PC-9 (cell line): Measurements from ENCODE around the gene CD86. TPM values are rescaled to one million over a fixed set of nuclear protein-coding genes. Genes with fewer than 3 reads are reported as not detected.

Source experiments
- Bru-seq: library from RNA; stranded (reverse); fragments of 400-500 nt; gene quantifications from one replicate; lab custom pipeline; 2021; lab: Mats Ljungman, UMichigan
- BruChase-seq, 2 experiments: library from RNA; stranded (reverse); fragments of 400-500 nt; gene quantifications; one replicate each; lab custom pipeline; 2021; lab: Mats Ljungman, UMichigan
- BruUV-seq: library from RNA; stranded (reverse); fragments of 400-500 nt; replicated peaks from 2 replicates; lab custom pipeline; 2021; lab: Mats Ljungman, UMichigan
- CTCF ChIA-PET: fragments of 300-600 bp; sonication (Branson Sonifier 250); formaldehyde crosslinking; loops from one replicate; lab custom pipeline; 2022; ENCODE audit warnings: antibody characterized with exemption; lab: Charles Lee
- POLR2A ChIA-PET: fragments of 300-600 bp; sonication (Branson Sonifier 250); formaldehyde crosslinking; loops from one replicate; lab custom pipeline; 2022; ENCODE audit warnings: antibody characterized with exemption; ENCODE audit not compliant: unreplicated experiment; lab: Charles Lee
- DNase-seq, 2 experiments: peaks; one replicate each; pipeline versions ENCODE4 v3.0.0 to v3.0.0-alpha.2; 2015 to 2022; ENCODE audit warnings: mixed read lengths in 1 of 2
- H2AFZ ChIP-seq: fragments of 200-600 bp; sonication (generic); 2 replicates; pipeline ENCODE4 v1.8.1; 2017; ENCODE audit warnings: antibody characterized with exemption
- H3F3A ChIP-seq: fragments of 200-600 bp; sonication (generic); 2 replicates; pipeline ENCODE4 v1.8.1; 2017; ENCODE audit warnings: antibody characterized with exemption, mild to moderate bottlenecking, low read depth; ENCODE audit not compliant: insufficient read depth
- H3K27ac ChIP-seq: fragments of 200-600 bp; sonication (generic); 2 replicates; pipeline ENCODE4 v1.6.1; 2016; ENCODE audit warnings: mixed run types
- H3K27me3 ChIP-seq: fragments of 200-600 bp; sonication (generic); 2 replicates; pipeline ENCODE4 v1.6.1; 2016; ENCODE audit warnings: low read depth, mixed run types; ENCODE audit not compliant: insufficient read depth
- H3K36me3 ChIP-seq: fragments of 200-600 bp; sonication (generic); 2 replicates; pipeline ENCODE4 v1.6.1; 2016; ENCODE audit warnings: low read depth, mixed run types
- H3K4me1 ChIP-seq: fragments of 200-600 bp; sonication (generic); replicated peaks from 2 replicates; pipeline ENCODE4 v1.6.1; 2016; ENCODE audit warnings: mixed run types; ENCODE audit not compliant: insufficient read depth
- H3K4me2 ChIP-seq: fragments of 200-600 bp; sonication (generic); 2 replicates; pipeline ENCODE4 v1.6.1; 2017; ENCODE audit warnings: mixed run types
- H3K4me3 ChIP-seq: fragments of 200-600 bp; sonication (generic); 2 replicates; pipeline ENCODE4 v1.6.1; 2016; ENCODE audit warnings: mixed run types
- H3K79me2 ChIP-seq: fragments of 200-600 bp; sonication (generic); 2 replicates; pipeline ENCODE4 v1.6.1; 2017; ENCODE audit warnings: low read depth, mixed run types
- H3K9me2 ChIP-seq: fragments of 200-600 bp; sonication (generic); 2 replicates; pipeline ENCODE4 v1.8.1; 2017; ENCODE audit warnings: mild to moderate bottlenecking; ENCODE audit not compliant: insufficient read depth
- H3K9me3 ChIP-seq: fragments of 200-600 bp; sonication (generic); 2 replicates; pipeline ENCODE4 v1.8.1; 2016; ENCODE audit warnings: low read depth; ENCODE audit not compliant: insufficient read depth
- H4K20me1 ChIP-seq: fragments of 200-600 bp; sonication (generic); 2 replicates; pipeline ENCODE4 v1.8.1; 2017; ENCODE audit not compliant: insufficient read depth
- CTCF ChIP-seq: fragments of 200-600 bp; sonication (generic); conservative IDR thresholded peaks from 2 replicates; pipeline ENCODE4 v1.6.1; 2017; ENCODE audit warnings: mixed run types, antibody characterized with exemption, mild to moderate bottlenecking, moderate library complexity
- EZH2 ChIP-seq: fragments of 200-600 bp; sonication (generic); IDR thresholded peaks from 2 replicates; pipeline ENCODE4 v1.8.0; 2017; ENCODE audit warnings: antibody characterized with exemption, low read depth
- intact Hi-C: fragments of 100-400 bp; cut with micrococcal nuclease; formaldehyde crosslinking; loops from one replicate; pipeline ENCODE4 v1.10.0; 2022; ENCODE audit not compliant: unreplicated experiment
- long read RNA-seq: library from polyadenylated mRNA; stranded (forward); transcript quantifications from one replicate; pipeline ENCODE4 v2.0.0, GENCODE V29; 2022
- total RNA-seq: library from RNA; stranded (reverse); gene quantifications from 2 replicates; pipeline ENCODE4 v1.2.3, GENCODE V29; 2021

CD86 gene
- total RNA-seq (not detected in 2 replicates), Bru-seq, nascent RNA (percentile 3 among the genes with signal in this experiment), BruChase-seq, experiment 1, labeled RNA remaining after a 2-hour chase (percentile 4 among the genes with signal in this experiment), BruChase-seq, experiment 2, labeled RNA remaining after a 6-hour chase (percentile 2 among the genes with signal in this experiment)
- long read RNA-seq: 0 reads

GRCh38 chr3:122055215-122055614 lies at the start of gene CD86:
Gene CD86, plus strand, starts transcription at chr3:122055362. Its CDS starts 128 bp downstream, at chr3:122055490.
- Histone ChIP-seq H4K20me1 (no peaks in the 10 kb centered on the region), H2AFZ (0 out of 2 replicates have a peak within 1 kb of the TSS, but pooled peaks have one; percentile 46), H3K9me2 (no peaks in the 10 kb centered on the region), H3K27ac (no peak within 1 kb of the TSS), H3K36me3 (no peaks in the 10 kb centered on the region), H3K79me2 (no peaks in the 10 kb centered on the region), H3F3A (no peaks in the 10 kb centered on the region), H3K9me3 (no peaks in the 10 kb centered on the region), H3K4me1 (no peaks in the 10 kb centered on the region), H3K4me3 (no peak within 1 kb of the TSS), H3K4me2 (no peak within 1 kb of the TSS), H3K27me3 (no peaks in the 10 kb centered on the region)
- no peak for DNase-seq
- TF ChIP-seq CTCF (no peak), EZH2 (no peak)
- BruUV-seq: no TSS peak
- POLR2A ChIA-PET: no interaction called here
- CTCF ChIA-PET: no interaction called here
- intact Hi-C loops: no loop called here

GRCh38 chr3:122006267-122006666 lies 48.9 kb upstream of the CD86 start:
- Histone ChIP-seq H3K9me3 (no peaks in the 10 kb centered on the region), H3K27me3 (no peaks in the 10 kb centered on the region), H3K4me2 (no peak overlapping the region), H2AFZ (no peak overlapping the region), H3K27ac (no peak overlapping the region), H3F3A (no peaks in the 10 kb centered on the region), H3K9me2 (no peaks in the 10 kb centered on the region), H3K4me3 (no peak overlapping the region), H4K20me1 (no peaks in the 10 kb centered on the region), H3K79me2 (no peaks in the 10 kb centered on the region), H3K36me3 (no peaks in the 10 kb centered on the region), H3K4me1 (no peaks in the 10 kb centered on the region)
- ChIA-PET POLR2A (no interaction called here), CTCF (no interaction called here)
- no peak for DNase-seq
- TF ChIP-seq EZH2: no peak
- no peak for TF ChIP-seq CTCF
- BruUV-seq: no TSS peak
- intact Hi-C loops: no loop called here

GRCh38 chr3:122008166-122008565 lies 47.0 kb upstream of the CD86 start:
- CTCF ChIA-PET: interaction anchor here (0.7 kb wide), 1 partner anchor 138 kb away, joined by 3 read pairs; no protein-coding TSS in a partner anchor
- no peaks in the 10 kb centered on the region for H3K79me2 ChIP-seq
- H3K9me3 ChIP-seq: no peaks in the 10 kb centered on the region
- DNase-seq: no peak
- no peaks in the 10 kb centered on the region for H3K4me1 ChIP-seq
- POLR2A ChIA-PET: no interaction called here
- no TSS peak for BruUV-seq
- H2AFZ ChIP-seq: no peak overlapping the region
- H4K20me1 ChIP-seq: no peaks in the 10 kb centered on the region
- intact Hi-C loops: no loop called here
- H3K9me2 ChIP-seq: no peaks in the 10 kb centered on the region
- H3K4me2 ChIP-seq: no peak overlapping the region
- TF ChIP-seq EZH2: no peak
- H3K27me3 ChIP-seq: no peaks in the 10 kb centered on the region
- H3K27ac ChIP-seq: no peak overlapping the region
- no peaks in the 10 kb centered on the region for H3K36me3 ChIP-seq
- no peak overlapping the region for H3K4me3 ChIP-seq
- no peaks in the 10 kb centered on the region for H3F3A ChIP-seq

- Histone ChIP-seq H3K4me1 (no peaks in the 10 kb centered on the region), H3K4me2 (no peak overlapping the region), H3F3A (no peaks in the 10 kb centered on the region), H3K9me3 (no peaks in the 10 kb centered on the region), H3K79me2 (no peaks in the 10 kb centered on the region), H3K36me3 (no peaks in the 10 kb centered on the region), H4K20me1 (no peaks in the 10 kb centered on the region), H3K4me3 (no peak overlapping the region), H2AFZ (no peak overlapping the region), H3K27ac (no peak overlapping the region), H3K9me2 (no peaks in the 10 kb centered on the region), H3K27me3 (no peaks in the 10 kb centered on the region)
- no peak for DNase-seq
- CTCF ChIA-PET: no interaction called here
- intact Hi-C loops: no loop called here
- POLR2A ChIA-PET: no interaction called here
- no TSS peak for BruUV-seq
- TF ChIP-seq EZH2 (no peak), CTCF (no peak)
Measured at GRCh38 chr3:122010506-122010905, 44.7 kb upstream of the CD86 start.
